IPS-NIHi11 (cell line): ENCODE data around the gene PSG5.
A peak's percentile ranks its signal among the peaks of the same experiment; 100 is the strongest.
"Not testable (repeated sequence)": the region's sequence is repeated elsewhere in the genome, so short reads cannot be mapped to it uniquely, and the experiment has no call there.

ENCODE experiments used
- DNase-seq: peaks from one replicate; pipeline ENCODE4 v3.0.0; 2012; ENCODE audit warnings: mixed read lengths, low spot score

Gene PSG5

GRCh38 chr19:43181869-43182771, 4.2 kb downstream of the PSG5 start:
- not testable (repeated sequence) for DNase-seq

- not testable (repeated sequence) for DNase-seq
Measured at GRCh38 chr19:43179569-43180147, 6.7 kb downstream of the PSG5 start.

DNA sequence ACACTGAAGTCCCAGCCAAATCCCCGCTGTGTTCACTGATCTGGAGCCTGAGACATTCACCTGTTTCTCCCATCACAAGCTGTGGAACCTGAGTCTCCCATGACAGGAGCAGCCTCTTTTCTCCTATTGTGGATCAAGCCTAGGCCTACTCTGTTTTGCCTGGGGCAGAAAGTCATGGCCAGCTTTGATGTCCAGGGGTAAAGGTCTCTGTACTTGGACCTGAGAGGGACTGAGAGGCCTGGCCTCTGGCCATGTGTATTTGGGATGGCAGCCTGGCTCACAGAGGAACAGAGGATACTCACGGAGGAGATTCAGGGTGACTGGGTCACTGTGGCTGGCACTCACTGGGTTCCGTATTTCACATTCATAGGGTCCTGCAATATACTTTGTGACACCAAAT, 7.8 kb downstream of the PSG5 start:
- DNase-seq: not testable (repeated sequence)

DNA sequence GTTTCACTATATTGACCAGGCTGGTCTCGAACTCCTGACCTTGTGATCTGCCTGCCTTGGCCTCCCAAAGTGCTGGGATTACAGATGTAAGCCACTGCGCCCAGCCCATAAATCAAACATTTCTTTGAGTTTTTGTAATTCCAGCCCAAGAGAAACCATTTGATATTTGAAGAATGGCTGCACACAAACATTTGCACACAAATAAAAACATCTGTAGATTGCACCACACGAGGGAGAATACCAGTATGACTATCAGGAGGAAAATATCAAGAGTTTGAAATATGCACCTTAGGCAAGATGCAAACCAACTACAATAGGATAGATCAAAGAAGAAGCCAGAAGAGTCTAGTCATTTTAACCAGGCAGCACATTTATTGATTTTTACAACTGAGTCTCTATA, 20.4 kb downstream of the PSG5 start:
- not testable (repeated sequence) for DNase-seq

GRCh38 chr19:43163135-43163534, 23.2 kb downstream of the PSG5 start:
- DNase-seq: not testable (repeated sequence)

DNA sequence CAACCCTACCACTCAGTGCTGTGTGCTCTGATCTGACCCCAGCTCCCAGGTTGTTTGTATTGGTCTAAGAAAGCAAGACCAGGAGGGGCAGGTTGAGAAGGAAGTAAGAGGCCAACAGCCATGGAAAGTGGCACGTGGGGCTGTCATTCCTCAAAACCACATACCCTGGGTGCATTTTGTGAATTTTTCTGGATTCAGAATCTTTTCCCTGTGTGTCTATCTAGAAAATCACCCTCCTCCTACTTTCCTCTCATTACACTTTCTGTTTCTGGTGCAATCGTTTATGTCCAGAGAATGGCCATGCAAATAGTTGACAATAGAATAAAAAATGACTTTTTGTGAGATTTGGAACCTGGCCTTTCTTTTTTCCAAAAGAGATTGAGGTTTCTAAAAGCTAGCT, 24.1 kb downstream of the PSG5 start:
- DNase-seq: not testable (repeated sequence)

DNA sequence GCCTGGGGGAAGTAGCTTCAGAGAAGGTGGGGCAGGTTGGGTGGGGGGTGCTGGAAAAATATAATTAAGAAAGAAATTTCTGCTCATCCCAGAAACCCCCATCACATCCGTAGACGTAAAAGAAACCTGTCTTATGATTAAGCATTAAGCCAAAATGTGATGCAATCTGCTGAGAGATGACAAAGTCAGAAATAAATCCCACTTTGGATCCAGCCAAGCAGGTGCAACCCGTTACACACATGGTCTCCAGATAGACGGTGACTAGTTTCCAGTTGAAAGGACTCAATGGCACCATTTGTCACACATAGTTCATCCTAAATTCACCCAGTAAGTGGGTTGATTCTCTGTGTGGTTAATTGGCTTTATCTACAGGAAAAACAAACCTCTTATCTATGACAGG, 34.1 kb downstream of the PSG5 start:
- no peak for DNase-seq

GRCh38 chr19:43149788-43150187, 36.5 kb downstream of the PSG5 start:
- DNase-seq: not testable (repeated sequence)

GRCh38 chr19:43148233-43148632, 38.1 kb downstream of the PSG5 start:
- no peak for DNase-seq

- not testable (repeated sequence) for DNase-seq
Measured at GRCh38 chr19:43141763-43142162, 44.6 kb downstream of the PSG5 start.

GRCh38 chr19:43132696-43133095, 53.6 kb downstream of the PSG5 start:
- DNase-seq: no peak

GRCh38 chr19:43131281-43131842, 55.0 kb downstream of the PSG5 start:
- peak; percentile 3 for DNase-seq

- DNase-seq: not testable (repeated sequence)
Measured at GRCh38 chr19:43129197-43129596, 57.1 kb downstream of the PSG5 start.

DNA sequence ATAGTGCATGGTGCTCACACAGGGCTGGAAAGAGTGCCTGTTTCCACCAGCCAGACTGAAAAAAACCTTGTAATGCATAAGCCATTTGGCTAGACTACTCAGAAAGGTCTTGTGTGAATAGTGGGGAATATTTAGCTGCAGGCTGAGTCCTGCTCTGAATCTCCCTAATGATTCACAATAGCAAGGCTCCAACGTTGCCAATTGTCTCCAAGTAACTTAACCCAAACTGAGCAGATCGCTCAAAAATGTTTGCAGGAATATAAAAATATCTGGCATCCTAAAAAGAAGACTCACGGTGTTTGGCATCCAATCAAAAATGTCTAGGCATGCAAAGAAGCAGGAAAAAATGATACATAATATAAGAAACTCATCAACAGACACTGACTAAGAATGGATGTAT, 59.0 kb downstream of the PSG5 start:
- DNase-seq: not testable (repeated sequence)

DNA sequence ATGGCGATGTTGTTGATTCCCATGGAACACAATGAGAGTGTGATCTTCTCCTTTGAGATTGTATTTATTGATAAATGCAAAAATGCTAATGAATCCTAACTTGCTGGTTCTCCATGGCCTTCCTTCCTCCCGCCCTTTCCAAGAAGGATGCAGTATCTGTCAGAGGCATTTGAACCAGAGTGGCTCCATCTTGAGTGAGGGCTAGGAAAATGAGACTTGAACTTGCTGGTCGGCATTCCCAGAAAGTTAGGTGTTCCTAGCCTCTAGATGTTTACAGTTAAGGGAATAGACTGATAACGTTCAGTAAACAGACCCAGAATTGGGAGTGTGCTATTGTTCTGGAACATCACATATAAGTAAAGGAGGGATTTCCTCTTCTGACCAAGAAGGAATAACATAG, 59.6 kb downstream of the PSG5 start:
- DNase-seq: no peak

- DNase-seq: peak; percentile 15
Measured at GRCh38 chr19:43124360-43124759, 62.0 kb downstream of the PSG5 start.

- not testable (repeated sequence) for DNase-seq
Measured at GRCh38 chr19:43120433-43121026, 65.8 kb downstream of the PSG5 start.

DNA sequence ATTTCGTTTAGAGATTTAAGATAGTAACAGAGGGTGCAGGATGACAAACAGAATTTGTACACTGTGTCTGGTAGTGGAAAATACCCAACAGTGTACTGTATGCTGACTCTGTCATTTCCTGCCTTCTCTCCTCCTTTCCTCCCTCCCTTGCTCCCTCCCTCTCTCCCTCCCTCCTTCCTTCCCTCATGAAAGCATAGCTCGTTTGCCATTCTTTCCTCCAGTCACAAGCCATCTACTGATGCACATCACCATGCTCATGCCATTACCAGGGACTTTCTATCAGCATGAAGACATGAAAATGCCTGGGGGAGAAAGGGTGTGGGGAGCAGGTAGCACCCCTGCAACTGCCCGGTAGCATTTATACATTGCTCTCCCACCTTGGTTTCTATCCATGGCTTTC, 66.8 kb downstream of the PSG5 start:
- not testable (repeated sequence) for DNase-seq
